ENCODE results near the gene ETV5.

The ETV5 gene

GRCh38 chr3:186108941-186109865, at the start of gene ETV5:
ETV5 (minus strand) TSS chr3:186109089; CDS start chr3:186105868, 3,221 bp downstream.
- H3K27ac ChIP-seq (ENCODE audit: low read length) = peak within 1 kb of the TSS; percentile 55
- no peaks in the 10 kb centered on the region for H3K9me3 ChIP-seq (ENCODE audit: insufficient read depth, low read depth, low read length)
- H3K4me1 ChIP-seq (ENCODE audit: insufficient read depth, low read length) = peaks cover 13% of the 10 kb centered on the region
- H3K36me3 ChIP-seq (ENCODE audit: insufficient read depth, low read depth, low read length) = peaks cover 1% of the 10 kb centered on the region; the same call in 1 of the 2 replicates
- peak within 1 kb of the TSS; percentile 83 for H3K4me3 ChIP-seq (ENCODE audit: low read length)
- peaks cover 78% of the 10 kb centered on the region for H3K27me3 ChIP-seq (ENCODE audit: insufficient read depth, low read length)
- H3K9ac ChIP-seq (ENCODE audit: low read depth, low read length) = peak within 1 kb of the TSS; percentile 77; the same call in 1 of the 2 replicates

GRCh38 chr3:186154641-186155040, 45.8 kb upstream of the ETV5 start:
- Histone ChIP-seq H3K4me3 (ENCODE audit: low read length) (no peak overlapping the region), H3K9me3 (ENCODE audit: insufficient read depth, low read depth, low read length) (no peaks in the 10 kb centered on the region; the same call in 1 of the 2 replicates), H3K4me1 (ENCODE audit: insufficient read depth, low read length) (no peaks in the 10 kb centered on the region), H3K27ac (ENCODE audit: low read length) (no peak overlapping the region), H3K9ac (ENCODE audit: low read depth, low read length) (no peak overlapping the region), H3K36me3 (ENCODE audit: insufficient read depth, low read depth, low read length) (no peaks in the 10 kb centered on the region), H3K27me3 (ENCODE audit: insufficient read depth, low read length) (peaks cover 8% of the 10 kb centered on the region; the same call in 1 of the 2 replicates)

- Histone ChIP-seq H3K27me3 (ENCODE audit: insufficient read depth, low read length) (peaks cover 11% of the 10 kb centered on the region; the same call in 1 of the 2 replicates), H3K9ac (ENCODE audit: low read depth, low read length) (no peak overlapping the region), H3K27ac (ENCODE audit: low read length) (no peak overlapping the region), H3K9me3 (ENCODE audit: insufficient read depth, low read depth, low read length) (no peaks in the 10 kb centered on the region; the same call in 1 of the 2 replicates), H3K4me3 (ENCODE audit: low read length) (no peak overlapping the region), H3K4me1 (ENCODE audit: insufficient read depth, low read length) (no peaks in the 10 kb centered on the region), H3K36me3 (ENCODE audit: insufficient read depth, low read depth, low read length) (no peaks in the 10 kb centered on the region)
Measured at GRCh38 chr3:186152889-186153292, 44.0 kb upstream of the ETV5 start.

- Histone ChIP-seq H3K27me3 (ENCODE audit: insufficient read depth, low read length) (peaks cover 12% of the 10 kb centered on the region; the same call in 1 of the 2 replicates), H3K36me3 (ENCODE audit: insufficient read depth, low read depth, low read length) (no peaks in the 10 kb centered on the region), H3K9ac (ENCODE audit: low read depth, low read length) (no peak overlapping the region), H3K4me1 (ENCODE audit: insufficient read depth, low read length) (no peaks in the 10 kb centered on the region), H3K9me3 (ENCODE audit: insufficient read depth, low read depth, low read length) (no peaks in the 10 kb centered on the region; the same call in 1 of the 2 replicates), H3K4me3 (ENCODE audit: low read length) (no peak overlapping the region), H3K27ac (ENCODE audit: low read length) (no peak overlapping the region)
Measured at GRCh38 chr3:186152361-186152798, 43.5 kb upstream of the ETV5 start.

GRCh38 chr3:186151077-186151971, 42.4 kb upstream of the ETV5 start:
- Histone ChIP-seq H3K9me3 (ENCODE audit: insufficient read depth, low read depth, low read length) (no peaks in the 10 kb centered on the region; the same call in 1 of the 2 replicates), H3K4me1 (ENCODE audit: insufficient read depth, low read length) (no peaks in the 10 kb centered on the region), H3K27me3 (ENCODE audit: insufficient read depth, low read length) (peaks cover 15% of the 10 kb centered on the region; the same call in 1 of the 2 replicates), H3K27ac (ENCODE audit: low read length) (no peak overlapping the region), H3K9ac (ENCODE audit: low read depth, low read length) (no peak overlapping the region), H3K36me3 (ENCODE audit: insufficient read depth, low read depth, low read length) (no peaks in the 10 kb centered on the region), H3K4me3 (ENCODE audit: low read length) (no peak overlapping the region)

- H3K4me3 ChIP-seq (ENCODE audit: low read length) = no peak overlapping the region
- H3K27ac ChIP-seq (ENCODE audit: low read length) = no peak overlapping the region
- H3K36me3 ChIP-seq (ENCODE audit: insufficient read depth, low read depth, low read length) = no peaks in the 10 kb centered on the region
- H3K9ac ChIP-seq (ENCODE audit: low read depth, low read length) = no peak overlapping the region
- no peaks in the 10 kb centered on the region for H3K4me1 ChIP-seq (ENCODE audit: insufficient read depth, low read length)
- no peaks in the 10 kb centered on the region; the same call in 1 of the 2 replicates for H3K9me3 ChIP-seq (ENCODE audit: insufficient read depth, low read depth, low read length)
- H3K27me3 ChIP-seq (ENCODE audit: insufficient read depth, low read length) = peaks cover 15% of the 10 kb centered on the region; the same call in 1 of the 2 replicates
Measured at GRCh38 chr3:186150041-186150830, 41.3 kb upstream of the ETV5 start.

- Histone ChIP-seq H3K4me3 (ENCODE audit: low read length) (no peak overlapping the region), H3K9me3 (ENCODE audit: insufficient read depth, low read depth, low read length) (no peaks in the 10 kb centered on the region; the same call in 1 of the 2 replicates), H3K27ac (ENCODE audit: low read length) (no peak overlapping the region), H3K27me3 (ENCODE audit: insufficient read depth, low read length) (peaks cover 15% of the 10 kb centered on the region; the same call in 1 of the 2 replicates), H3K36me3 (ENCODE audit: insufficient read depth, low read depth, low read length) (no peaks in the 10 kb centered on the region), H3K4me1 (ENCODE audit: insufficient read depth, low read length) (no peaks in the 10 kb centered on the region), H3K9ac (ENCODE audit: low read depth, low read length) (no peak overlapping the region)
Measured at GRCh38 chr3:186149319-186149960, 40.6 kb upstream of the ETV5 start.

GRCh38 chr3:186144257-186144656, 35.4 kb upstream of the ETV5 start:
- Histone ChIP-seq H3K4me3 (ENCODE audit: low read length) (no peak overlapping the region), H3K9ac (ENCODE audit: low read depth, low read length) (no peak overlapping the region), H3K27me3 (ENCODE audit: insufficient read depth, low read length) (peaks cover 12% of the 10 kb centered on the region; the same call in 1 of the 2 replicates), H3K36me3 (ENCODE audit: insufficient read depth, low read depth, low read length) (no peaks in the 10 kb centered on the region), H3K4me1 (ENCODE audit: insufficient read depth, low read length) (no peaks in the 10 kb centered on the region), H3K27ac (ENCODE audit: low read length) (no peak overlapping the region), H3K9me3 (ENCODE audit: insufficient read depth, low read depth, low read length) (no peaks in the 10 kb centered on the region)

GRCh38 chr3:186143250-186143649, 34.4 kb upstream of the ETV5 start:
- peaks cover 12% of the 10 kb centered on the region; the same call in 1 of the 2 replicates for H3K27me3 ChIP-seq (ENCODE audit: insufficient read depth, low read length)
- no peaks in the 10 kb centered on the region for H3K4me1 ChIP-seq (ENCODE audit: insufficient read depth, low read length)
- no peak overlapping the region for H3K9ac ChIP-seq (ENCODE audit: low read depth, low read length)
- H3K36me3 ChIP-seq (ENCODE audit: insufficient read depth, low read depth, low read length) = no peaks in the 10 kb centered on the region
- no peak overlapping the region for H3K27ac ChIP-seq (ENCODE audit: low read length)
- H3K4me3 ChIP-seq (ENCODE audit: low read length) = no peak overlapping the region
- no peaks in the 10 kb centered on the region for H3K9me3 ChIP-seq (ENCODE audit: insufficient read depth, low read depth, low read length)

- no peaks in the 10 kb centered on the region for H3K9me3 ChIP-seq (ENCODE audit: insufficient read depth, low read depth, low read length)
- no peaks in the 10 kb centered on the region for H3K4me1 ChIP-seq (ENCODE audit: insufficient read depth, low read length)
- no peak overlapping the region for H3K4me3 ChIP-seq (ENCODE audit: low read length)
- no peak overlapping the region for H3K27ac ChIP-seq (ENCODE audit: low read length)
- no peaks in the 10 kb centered on the region for H3K36me3 ChIP-seq (ENCODE audit: insufficient read depth, low read depth, low read length)
- peaks cover 12% of the 10 kb centered on the region; the same call in 1 of the 2 replicates for H3K27me3 ChIP-seq (ENCODE audit: insufficient read depth, low read length)
- H3K9ac ChIP-seq (ENCODE audit: low read depth, low read length) = no peak overlapping the region
Measured at GRCh38 chr3:186142393-186142932, 33.6 kb upstream of the ETV5 start.

Data from iPS-20b (cell line).